ENCODE data around the gene CARMIL3. TPM values are rescaled to one million over a fixed set of nuclear protein-coding genes. Genes with fewer than 3 reads are reported as not detected.

CARMIL3 gene
- total RNA-seq, 1 donor from 2014 or later: 0.96 TPM

GRCh38 chr14:24053548-24054323 lies 1.9 kb downstream of the CARMIL3 start:
- no peak for DNase-seq
- intact Hi-C loops (cut with DNase I): loop anchor here (10.0 kb wide), 1 partner anchor 51 kb away; no protein-coding TSS in a partner anchor
- no peak for TF ChIP-seq CTCF (IDR thresholded peaks at IDR 0.05)

GRCh38 chr14:24054324-24054641 lies 2.5 kb downstream of the CARMIL3 start:
- Histone ChIP-seq H3K27ac (no peak overlapping the region), H3K4me3 (no peak overlapping the region), H3K9me3 (no peaks in the 10 kb centered on the region), H3K4me1 (peaks cover 14% of the 10 kb centered on the region), H3K36me3 (no peaks in the 10 kb centered on the region), H3K27me3 (no peaks in the 10 kb centered on the region)
- intact Hi-C loops (cut with DNase I): loop anchor here (10.0 kb wide), 1 partner anchor 51 kb away; no protein-coding TSS in a partner anchor
- ATAC-seq: no peak
- no peak for DNase-seq
- no peak for TF ChIP-seq CTCF (IDR thresholded peaks at IDR 0.05)

More at GRCh38 chr14:24053548-24054323, 1.9 kb downstream of the CARMIL3 start:
- Histone ChIP-seq H3K27ac (no peak overlapping the region), H3K4me3 (no peak overlapping the region), H3K27me3 (no peaks in the 10 kb centered on the region), H3K9me3 (no peaks in the 10 kb centered on the region), H3K36me3 (no peaks in the 10 kb centered on the region), H3K4me1 (peaks cover 14% of the 10 kb centered on the region)
- ATAC-seq: no peak

GRCh38 chr14:24054646-24055045 lies 2.8 kb downstream of the CARMIL3 start:
- ATAC-seq (no peak), DNase-seq (no peak)
- Histone ChIP-seq H3K27me3 (no peaks in the 10 kb centered on the region), H3K4me3 (no peak overlapping the region), H3K27ac (no peak overlapping the region), H3K36me3 (no peaks in the 10 kb centered on the region), H3K9me3 (no peaks in the 10 kb centered on the region), H3K4me1 (peaks cover 14% of the 10 kb centered on the region)
- TF ChIP-seq CTCF (IDR thresholded peaks at IDR 0.05): no peak
- intact Hi-C loops (cut with DNase I): loop anchor here (10.0 kb wide), 1 partner anchor 50 kb away; no protein-coding TSS in a partner anchor

- Histone ChIP-seq H3K4me3 (no peak overlapping the region), H3K4me1 (peaks cover 14% of the 10 kb centered on the region), H3K36me3 (no peaks in the 10 kb centered on the region), H3K27ac (no peak overlapping the region), H3K27me3 (no peaks in the 10 kb centered on the region), H3K9me3 (no peaks in the 10 kb centered on the region)
- intact Hi-C loops (cut with DNase I): loop anchor here (10.0 kb wide), 1 partner anchor 49 kb away; no protein-coding TSS in a partner anchor
- ATAC-seq (no peak), DNase-seq (no peak)
- TF ChIP-seq CTCF (IDR thresholded peaks at IDR 0.05): no peak
Measured at GRCh38 chr14:24055971-24056799, 4.4 kb downstream of the CARMIL3 start.

GRCh38 chr14:24056800-24057184 lies 5.0 kb downstream of the CARMIL3 start:
- ATAC-seq: no peak
- no peak for TF ChIP-seq CTCF (IDR thresholded peaks at IDR 0.05)
- Histone ChIP-seq H3K4me1 (peaks cover 9% of the 10 kb centered on the region), H3K4me3 (no peak overlapping the region), H3K36me3 (no peaks in the 10 kb centered on the region), H3K27me3 (no peaks in the 10 kb centered on the region), H3K27ac (no peak overlapping the region), H3K9me3 (no peaks in the 10 kb centered on the region)
- DNase-seq: peak; percentile 52
- intact Hi-C loops (cut with DNase I): loop anchor here (10.0 kb wide), 1 partner anchor 48 kb away; no protein-coding TSS in a partner anchor

Measured in upper lobe of right lung (tissue), 1 donor.